GM12878 (cell line): ENCODE measurements around the gene CETP.
A peak's percentile ranks its signal among the peaks of the same experiment; 100 is the strongest.

Source experiments
- EGR1 ChIP-seq, 2 experiments: IDR thresholded peaks; 1 replicate in 1 of 2; 2 replicates in 1 of 2; pipeline ENCODE4 v1.6.1; 2011 to 2012; ENCODE audit warnings: low read depth in 2 of 2, low read length in 2 of 2, borderline replicate concordance in 1 of 2, mild to moderate bottlenecking in 1 of 2, moderate library complexity in 1 of 2
- EZH2 ChIP-seq: IDR thresholded peaks from 2 replicates; pipeline ENCODE4 v1.6.1; 2012; ENCODE audit warnings: low read depth, mild to moderate bottlenecking, control low read depth, inconsistent platforms, low read length, borderline replicate concordance; ENCODE audit not compliant: control insufficient read depth
- FOXK2 ChIP-seq: fragments of 450-650 bp; IDR thresholded peaks from 2 replicates; pipeline ENCODE4 v1.6.1; 2017; ENCODE audit warnings: mild to moderate bottlenecking, moderate library complexity
- HDAC6 ChIP-seq: fragments of 200-600 bp; sonication (generic); IDR thresholded peaks from one replicate; pipeline ENCODE4 v1.8.0; 2017; ENCODE audit warnings: antibody characterized with exemption; ENCODE audit not compliant: unreplicated experiment
- POLR2AphosphoS2 ChIP-seq: IDR thresholded peaks from 2 replicates; pipeline ENCODE4 v1.6.1; 2011; ENCODE audit warnings: low read depth, mild to moderate bottlenecking, low read length, improper control_type of control experiment, moderate library complexity
- POLR2AphosphoS5 ChIP-seq: IDR thresholded peaks from 2 replicates; pipeline ENCODE4 v1.6.1; 2011; ENCODE audit warnings: mild to moderate bottlenecking, low read length, inconsistent platforms
- TCF12 ChIP-seq: IDR thresholded peaks from 2 replicates; pipeline ENCODE4 v1.6.1; 2011; ENCODE audit warnings: low read depth, mild to moderate bottlenecking, low read length
- ZSCAN29 ChIP-seq: fragments of 450-650 bp; IDR thresholded peaks from 2 replicates; pipeline ENCODE4 v1.6.1; 2017; ENCODE audit warnings: mild to moderate bottlenecking, moderate library complexity
- TF ChIP-seq, protein P1 (sequence below), 3 experiments: IDR thresholded peaks in 2 of 3; conservative IDR thresholded peaks in 1 of 3; 2 replicates each; pipeline ENCODE4 v1.5.1; 2011; ENCODE audit warnings: low read depth in 3 of 3, low read length in 3 of 3, mild to moderate bottlenecking in 3 of 3, control low read depth in 2 of 3, moderate library complexity in 2 of 3, inconsistent platforms in 1 of 3, mixed read lengths in 1 of 3; ENCODE audit not compliant: control insufficient read depth in 2 of 3, insufficient read depth in 1 of 3; ENCODE audit errors: extremely low read depth in 1 of 3
- TF ChIP-seq, protein P2 (sequence below): fragments of 150-350 bp; IDR thresholded peaks from 2 replicates; pipeline ENCODE4 v1.6.1; 2016; ENCODE audit warnings: low read depth, low read length

DNA sequence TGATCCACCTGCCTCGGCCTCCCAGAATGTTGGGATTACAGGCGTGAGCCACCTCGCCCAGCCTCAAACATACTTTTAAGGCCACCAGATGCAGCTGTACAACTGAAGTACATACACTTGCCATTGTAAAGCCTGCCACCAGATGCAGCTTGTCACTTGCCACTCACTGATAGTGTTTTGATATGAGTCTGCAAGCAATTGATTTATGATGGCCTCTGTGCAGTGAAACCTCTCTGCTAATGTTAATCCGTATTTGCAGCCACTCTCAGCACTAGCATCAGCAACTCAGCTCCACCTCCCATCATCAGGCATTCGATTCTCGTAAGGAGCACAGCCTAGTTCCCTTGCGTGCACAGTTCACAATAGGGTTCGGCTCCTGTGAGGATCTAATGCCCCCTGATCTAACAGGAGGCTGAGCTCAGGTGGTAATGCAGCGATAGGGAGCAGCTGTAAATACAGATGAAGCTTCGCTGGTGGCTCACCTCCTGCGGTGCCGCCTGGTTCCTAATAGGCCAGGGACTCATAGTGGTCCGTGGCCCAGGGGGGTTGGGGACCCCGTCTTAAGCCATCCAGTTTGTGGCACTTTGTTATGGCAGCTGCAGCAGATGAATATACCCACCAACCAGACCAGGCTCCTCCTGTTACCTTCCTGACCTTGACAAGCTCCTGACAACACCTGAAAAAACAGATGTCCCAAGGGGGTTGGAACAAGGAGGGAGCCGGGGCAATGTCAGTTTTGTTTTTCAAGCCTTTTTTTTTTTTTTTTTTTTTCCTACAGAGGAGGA lies 31.1 kb upstream of the CETP start:
- TF ChIP-seq, protein P1, sequence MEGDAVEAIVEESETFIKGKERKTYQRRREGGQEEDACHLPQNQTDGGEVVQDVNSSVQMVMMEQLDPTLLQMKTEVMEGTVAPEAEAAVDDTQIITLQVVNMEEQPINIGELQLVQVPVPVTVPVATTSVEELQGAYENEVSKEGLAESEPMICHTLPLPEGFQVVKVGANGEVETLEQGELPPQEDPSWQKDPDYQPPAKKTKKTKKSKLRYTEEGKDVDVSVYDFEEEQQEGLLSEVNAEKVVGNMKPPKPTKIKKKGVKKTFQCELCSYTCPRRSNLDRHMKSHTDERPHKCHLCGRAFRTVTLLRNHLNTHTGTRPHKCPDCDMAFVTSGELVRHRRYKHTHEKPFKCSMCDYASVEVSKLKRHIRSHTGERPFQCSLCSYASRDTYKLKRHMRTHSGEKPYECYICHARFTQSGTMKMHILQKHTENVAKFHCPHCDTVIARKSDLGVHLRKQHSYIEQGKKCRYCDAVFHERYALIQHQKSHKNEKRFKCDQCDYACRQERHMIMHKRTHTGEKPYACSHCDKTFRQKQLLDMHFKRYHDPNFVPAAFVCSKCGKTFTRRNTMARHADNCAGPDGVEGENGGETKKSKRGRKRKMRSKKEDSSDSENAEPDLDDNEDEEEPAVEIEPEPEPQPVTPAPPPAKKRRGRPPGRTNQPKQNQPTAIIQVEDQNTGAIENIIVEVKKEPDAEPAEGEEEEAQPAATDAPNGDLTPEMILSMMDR (IDR thresholded peaks at IDR 0.05 in 2 of 3, conservative IDR thresholded peaks at IDR 0.05 in 1 of 3; ENCODE audit: control insufficient read depth in 2 of 3, extremely low read depth in 1 of 3, insufficient read depth in 1 of 3, low read depth in 3 of 3, low read length in 3 of 3) = no peak
- no peak for TF ChIP-seq ZSCAN29
- no peak for TF ChIP-seq POLR2AphosphoS2
- TF ChIP-seq, protein P2, sequence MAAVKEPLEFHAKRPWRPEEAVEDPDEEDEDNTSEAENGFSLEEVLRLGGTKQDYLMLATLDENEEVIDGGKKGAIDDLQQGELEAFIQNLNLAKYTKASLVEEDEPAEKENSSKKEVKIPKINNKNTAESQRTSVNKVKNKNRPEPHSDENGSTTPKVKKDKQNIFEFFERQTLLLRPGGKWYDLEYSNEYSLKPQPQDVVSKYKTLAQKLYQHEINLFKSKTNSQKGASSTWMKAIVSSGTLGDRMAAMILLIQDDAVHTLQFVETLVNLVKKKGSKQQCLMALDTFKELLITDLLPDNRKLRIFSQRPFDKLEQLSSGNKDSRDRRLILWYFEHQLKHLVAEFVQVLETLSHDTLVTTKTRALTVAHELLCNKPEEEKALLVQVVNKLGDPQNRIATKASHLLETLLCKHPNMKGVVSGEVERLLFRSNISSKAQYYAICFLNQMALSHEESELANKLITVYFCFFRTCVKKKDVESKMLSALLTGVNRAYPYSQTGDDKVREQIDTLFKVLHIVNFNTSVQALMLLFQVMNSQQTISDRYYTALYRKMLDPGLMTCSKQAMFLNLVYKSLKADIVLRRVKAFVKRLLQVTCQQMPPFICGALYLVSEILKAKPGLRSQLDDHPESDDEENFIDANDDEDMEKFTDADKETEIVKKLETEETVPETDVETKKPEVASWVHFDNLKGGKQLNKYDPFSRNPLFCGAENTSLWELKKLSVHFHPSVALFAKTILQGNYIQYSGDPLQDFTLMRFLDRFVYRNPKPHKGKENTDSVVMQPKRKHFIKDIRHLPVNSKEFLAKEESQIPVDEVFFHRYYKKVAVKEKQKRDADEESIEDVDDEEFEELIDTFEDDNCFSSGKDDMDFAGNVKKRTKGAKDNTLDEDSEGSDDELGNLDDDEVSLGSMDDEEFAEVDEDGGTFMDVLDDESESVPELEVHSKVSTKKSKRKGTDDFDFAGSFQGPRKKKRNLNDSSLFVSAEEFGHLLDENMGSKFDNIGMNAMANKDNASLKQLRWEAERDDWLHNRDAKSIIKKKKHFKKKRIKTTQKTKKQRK = no peak
- no peak for TF ChIP-seq HDAC6
- peak; percentile 58; the same call in 1 of the 2 replicates for TF ChIP-seq TCF12
- TF ChIP-seq EGR1 (IDR thresholded peaks at IDR 0.05; ENCODE audit: borderline replicate concordance in 1 of 2, low read depth in 2 of 2, low read length in 2 of 2) = no peak
- no peak for TF ChIP-seq FOXK2
- TF ChIP-seq POLR2AphosphoS5 = no peak
- no peak for TF ChIP-seq EZH2
